Measurements from ENCODE around the gene URB2. TPM values are rescaled to one million over a fixed set of nuclear protein-coding genes. Genes with fewer than 3 reads are reported as not detected.

Gene URB2
- total RNA-seq, 1 donor from 2014 or later = 1.8 TPM

DNA sequence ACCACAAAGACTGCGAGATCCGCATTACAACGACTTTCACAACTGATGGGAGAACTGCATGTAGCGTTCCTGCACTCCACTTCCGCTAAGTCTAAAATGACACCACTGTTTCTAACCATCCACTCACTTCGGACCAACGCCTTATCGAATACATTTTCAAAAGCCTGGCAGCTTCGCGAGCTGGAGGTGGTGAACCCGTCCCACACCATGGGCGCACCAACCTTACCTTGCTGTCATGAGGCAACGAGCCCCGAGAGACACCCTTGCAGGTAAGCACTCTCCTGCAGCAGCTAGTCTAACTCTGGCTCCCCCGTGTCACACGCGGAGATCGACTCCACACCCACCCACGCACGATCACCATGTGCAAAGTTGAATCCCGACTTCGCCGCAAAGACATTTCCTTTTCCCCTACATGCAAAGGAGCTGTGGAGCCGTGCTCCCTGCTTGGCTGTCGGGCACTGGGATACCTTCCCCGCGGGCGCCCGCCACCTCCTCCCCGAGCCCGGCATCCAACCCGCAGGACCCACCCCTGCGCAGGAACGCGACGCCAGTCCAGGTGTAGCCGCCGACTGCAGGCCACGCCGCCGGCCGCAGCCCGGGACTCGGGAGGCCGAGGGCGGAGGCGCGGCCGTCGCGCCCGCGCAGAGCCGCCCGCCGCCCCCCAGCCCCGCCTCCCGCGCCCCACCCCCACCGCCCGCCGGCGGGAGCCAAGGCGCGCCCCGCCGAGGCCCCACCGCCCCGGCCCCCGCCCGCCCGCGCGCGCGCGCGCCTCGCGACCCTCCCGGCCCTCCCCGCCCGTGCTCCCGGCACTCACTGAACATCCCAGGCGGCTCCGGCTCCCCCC is 754 bp upstream of the URB2 start:
- Histone ChIP-seq H3K27ac (peak overlapping the region; percentile 73 to 96), H3K36me3 (no peaks in the 10 kb centered on the region), H3K4me1 (peaks cover 8 to 36% of the 10 kb centered on the region in 2 donors), H3K4me3 (peak overlapping the region; percentile 66 to 92), H3K27me3 (no peaks in the 10 kb centered on the region), H3K9me3 (no peaks in the 10 kb centered on the region)
- DNase-seq (ENCODE audit: low spot score in 2 of 2) = peak in 1 of 2 donors; percentile 73
- intact Hi-C loops (cut with DNase I) = loop anchor here (2.0 to 10.0 kb wide), 2 partner anchors 28 to 280 kb away; partner anchors contain the start of gene CCSAP
- TF ChIP-seq, protein P1, sequence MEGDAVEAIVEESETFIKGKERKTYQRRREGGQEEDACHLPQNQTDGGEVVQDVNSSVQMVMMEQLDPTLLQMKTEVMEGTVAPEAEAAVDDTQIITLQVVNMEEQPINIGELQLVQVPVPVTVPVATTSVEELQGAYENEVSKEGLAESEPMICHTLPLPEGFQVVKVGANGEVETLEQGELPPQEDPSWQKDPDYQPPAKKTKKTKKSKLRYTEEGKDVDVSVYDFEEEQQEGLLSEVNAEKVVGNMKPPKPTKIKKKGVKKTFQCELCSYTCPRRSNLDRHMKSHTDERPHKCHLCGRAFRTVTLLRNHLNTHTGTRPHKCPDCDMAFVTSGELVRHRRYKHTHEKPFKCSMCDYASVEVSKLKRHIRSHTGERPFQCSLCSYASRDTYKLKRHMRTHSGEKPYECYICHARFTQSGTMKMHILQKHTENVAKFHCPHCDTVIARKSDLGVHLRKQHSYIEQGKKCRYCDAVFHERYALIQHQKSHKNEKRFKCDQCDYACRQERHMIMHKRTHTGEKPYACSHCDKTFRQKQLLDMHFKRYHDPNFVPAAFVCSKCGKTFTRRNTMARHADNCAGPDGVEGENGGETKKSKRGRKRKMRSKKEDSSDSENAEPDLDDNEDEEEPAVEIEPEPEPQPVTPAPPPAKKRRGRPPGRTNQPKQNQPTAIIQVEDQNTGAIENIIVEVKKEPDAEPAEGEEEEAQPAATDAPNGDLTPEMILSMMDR (IDR thresholded peaks at IDR 0.05) = no peak

DNA sequence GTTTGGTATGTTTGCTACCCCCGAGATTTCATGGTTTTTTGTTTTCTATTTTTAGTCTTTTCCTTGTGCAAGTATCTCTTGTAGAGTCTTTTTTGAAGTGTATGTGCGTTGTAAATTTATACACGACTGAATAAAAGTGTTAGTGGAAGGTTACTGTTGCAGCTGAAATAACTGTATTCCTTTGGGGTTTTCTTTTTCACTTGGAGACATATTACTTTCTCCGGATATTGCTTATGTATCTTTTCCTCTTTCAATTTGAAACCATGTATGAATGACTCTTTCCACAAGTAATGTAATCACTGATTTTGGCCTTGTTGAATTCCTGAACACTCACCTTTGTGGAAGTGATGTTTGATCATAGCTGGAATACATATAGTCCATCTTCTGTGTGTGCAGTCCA is 956 bp downstream of the URB2 start:
- TF ChIP-seq, protein P1 (IDR thresholded peaks at IDR 0.05) = no peak
- Histone ChIP-seq H3K36me3 (no peaks in the 10 kb centered on the region), H3K27ac (peak overlapping the region; percentile 69 to 96), H3K9me3 (no peaks in the 10 kb centered on the region), H3K4me1 (peaks cover 8 to 28% of the 10 kb centered on the region in 2 donors), H3K27me3 (no peaks in the 10 kb centered on the region), H3K4me3 (peak overlapping the region; percentile 66 to 92)
- intact Hi-C loops (cut with DNase I) = loop anchor here (10.0 kb wide), 1 partner anchor 282 kb away; the partner anchor contains the start of gene CCSAP
- no peak for DNase-seq (ENCODE audit: low spot score in 2 of 2)

DNA sequence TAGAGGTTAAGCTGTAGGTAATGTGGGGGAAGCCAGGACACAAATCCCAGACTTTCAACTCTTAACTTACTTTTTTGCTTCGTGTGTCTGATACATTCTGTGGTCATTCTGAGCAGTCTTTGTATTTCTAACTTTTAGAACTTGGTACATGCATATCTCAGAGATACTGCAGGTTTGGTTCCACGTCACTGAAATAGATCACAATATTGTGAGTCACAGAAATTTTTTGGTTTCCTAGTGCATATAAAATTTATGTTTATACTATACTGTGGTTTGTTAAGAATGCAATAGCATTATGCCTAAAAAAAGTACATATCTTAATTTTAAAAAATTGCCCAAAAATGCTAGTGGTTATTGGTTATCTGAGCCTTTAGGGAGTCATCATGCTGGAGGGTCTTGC is 3.2 kb downstream of the URB2 start:
- intact Hi-C loops (cut with DNase I) = loop anchor here (10.0 kb wide), 1 partner anchor 284 kb away; the partner anchor contains the start of gene CCSAP

DNA sequence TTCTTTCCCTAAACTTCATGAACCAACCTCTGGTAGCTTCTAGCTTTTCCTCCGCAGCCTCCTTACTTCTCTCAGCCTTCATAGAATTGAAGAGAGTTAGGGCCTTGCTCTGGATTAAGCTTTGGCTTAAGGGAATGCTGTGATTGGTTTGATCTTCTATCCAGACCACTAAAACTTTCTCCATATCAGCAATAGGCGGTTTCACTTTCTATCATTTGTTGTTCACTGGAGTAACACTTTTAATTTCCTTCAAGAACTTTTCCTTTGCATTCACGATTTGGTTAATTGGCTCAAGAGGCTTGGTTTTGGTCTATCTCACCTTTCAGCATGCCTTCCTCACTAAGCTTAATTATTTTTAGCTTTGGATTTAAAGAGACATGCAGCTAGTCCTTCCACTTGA is 5.1 kb downstream of the URB2 start:
- intact Hi-C loops (cut with DNase I) = no loop called here
- H3K4me3 ChIP-seq = no peak overlapping the region

More for the DNA sequence above, 3.2 kb downstream of the URB2 start:
- H3K36me3 ChIP-seq = peaks cover 2 to 3% of the 10 kb centered on the region in 2 donors
- H3K27ac ChIP-seq = no peak overlapping the region
- H3K4me3 ChIP-seq = no peak overlapping the region
- peaks cover 1 to 11% of the 10 kb centered on the region in 2 donors for H3K4me1 ChIP-seq
- no peaks in the 10 kb centered on the region for H3K9me3 ChIP-seq
- H3K27me3 ChIP-seq = no peaks in the 10 kb centered on the region
- TF ChIP-seq, protein P1 (IDR thresholded peaks at IDR 0.05) = no peak
- no peak for DNase-seq (ENCODE audit: low spot score in 2 of 2)

DNA sequence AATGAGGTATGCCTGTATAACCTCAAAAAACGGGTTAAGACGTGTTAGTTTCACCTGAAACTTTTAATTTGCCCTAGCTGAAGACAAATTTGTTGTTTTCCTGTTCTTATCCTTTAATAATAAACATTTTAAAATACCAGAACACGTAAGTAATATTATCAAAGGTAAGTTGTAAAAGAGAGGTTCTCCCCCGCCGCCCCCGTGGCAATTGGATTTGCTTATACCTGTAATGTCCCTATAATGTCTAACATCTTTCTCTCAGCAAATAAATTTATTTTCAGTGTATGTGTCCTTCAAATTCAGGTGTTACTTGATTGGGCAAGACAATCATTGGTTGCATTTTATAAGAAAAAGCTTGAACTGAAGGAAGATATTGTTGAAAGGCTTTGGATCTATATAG is 5.9 kb downstream of the URB2 start:
- no peaks in the 10 kb centered on the region for H3K9me3 ChIP-seq
- H3K4me1 ChIP-seq = peaks cover 0 to 6% of the 10 kb centered on the region in 2 donors
- peaks cover 25 to 30% of the 10 kb centered on the region in 2 donors for H3K36me3 ChIP-seq
- DNase-seq (ENCODE audit: low spot score in 2 of 2) = no peak
- H3K27me3 ChIP-seq = no peaks in the 10 kb centered on the region
- intact Hi-C loops (cut with DNase I) = no loop called here
- no peak overlapping the region for H3K4me3 ChIP-seq
- TF ChIP-seq, protein P1 (IDR thresholded peaks at IDR 0.05) = no peak
- H3K27ac ChIP-seq = no peak overlapping the region

More for the DNA sequence above, 5.1 kb downstream of the URB2 start:
- Histone ChIP-seq H3K27me3 (no peaks in the 10 kb centered on the region), H3K36me3 (peaks cover 17 to 22% of the 10 kb centered on the region in 2 donors), H3K9me3 (no peaks in the 10 kb centered on the region), H3K4me1 (peaks cover 0 to 6% of the 10 kb centered on the region in 2 donors), H3K27ac (no peak overlapping the region)
- no peak for DNase-seq (ENCODE audit: low spot score in 2 of 2)
- TF ChIP-seq, protein P1 (IDR thresholded peaks at IDR 0.05) = no peak
